PFSK-1 (cell line): ENCODE data around the gene C12orf76.

Experiments used
- FOXP2 ChIP-seq: optimal IDR thresholded peaks from 2 replicates; pipeline ENCODE3; 2011; ENCODE audit warnings: borderline replicate concordance, control low read depth, inconsistent platforms; ENCODE audit not compliant: insufficient read depth; ENCODE audit errors: extremely low read length, extremely low read depth
- POLR2AphosphoS5 ChIP-seq: IDR thresholded peaks from 2 replicates; pipeline ENCODE4 v1.6.1; 2012; ENCODE audit warnings: low read depth, mild to moderate bottlenecking, control low read depth, low read length, moderate library complexity
- SIN3A ChIP-seq: IDR thresholded peaks from 2 replicates; pipeline ENCODE4 v1.6.1; 2012; ENCODE audit warnings: mild to moderate bottlenecking, low read length, moderate library complexity, borderline replicate concordance; ENCODE audit not compliant: insufficient read depth
- TAF1 ChIP-seq: IDR thresholded peaks from 2 replicates; pipeline ENCODE4 v1.6.1; 2012; ENCODE audit warnings: low read length, control low read depth, borderline replicate concordance; ENCODE audit not compliant: insufficient read depth
- TF ChIP-seq, protein P1 (sequence below), 2 experiments: IDR thresholded peaks; 2 replicates each; pipeline versions ENCODE4 v1.6.1 to v1.8.0; 2011 to 2012; ENCODE audit warnings: low read depth in 2 of 2, low read length in 2 of 2, control low read depth in 1 of 2, inconsistent platforms in 1 of 2, mild to moderate bottlenecking in 1 of 2, moderate library complexity in 1 of 2; ENCODE audit not compliant: insufficient read depth in 1 of 2

The C12orf76 gene

DNA sequence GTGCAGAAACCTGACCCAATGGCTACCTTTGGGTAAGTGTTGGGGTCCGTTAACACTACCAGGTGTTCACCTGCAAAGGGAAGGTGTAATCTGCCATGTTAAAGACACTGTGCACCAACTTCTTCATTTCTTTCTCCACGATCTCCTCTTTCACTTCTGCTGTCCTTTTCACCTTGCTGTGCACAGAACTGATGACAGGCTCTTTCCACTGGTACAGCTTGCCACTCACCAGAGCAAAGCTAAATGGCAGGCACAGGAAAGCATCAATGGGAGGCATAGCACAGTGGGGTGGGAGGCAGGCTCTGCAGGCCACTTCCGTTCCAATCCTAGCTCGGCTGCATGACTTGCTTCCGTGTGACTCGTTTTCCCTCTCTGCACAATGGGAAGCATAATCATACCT lies 2.6 kb upstream of the C12orf76 start:
- TF ChIP-seq TAF1 (no peak), FOXP2 (no peak), POLR2AphosphoS5 (no peak), SIN3A (no peak)
- TF ChIP-seq, protein P1, sequence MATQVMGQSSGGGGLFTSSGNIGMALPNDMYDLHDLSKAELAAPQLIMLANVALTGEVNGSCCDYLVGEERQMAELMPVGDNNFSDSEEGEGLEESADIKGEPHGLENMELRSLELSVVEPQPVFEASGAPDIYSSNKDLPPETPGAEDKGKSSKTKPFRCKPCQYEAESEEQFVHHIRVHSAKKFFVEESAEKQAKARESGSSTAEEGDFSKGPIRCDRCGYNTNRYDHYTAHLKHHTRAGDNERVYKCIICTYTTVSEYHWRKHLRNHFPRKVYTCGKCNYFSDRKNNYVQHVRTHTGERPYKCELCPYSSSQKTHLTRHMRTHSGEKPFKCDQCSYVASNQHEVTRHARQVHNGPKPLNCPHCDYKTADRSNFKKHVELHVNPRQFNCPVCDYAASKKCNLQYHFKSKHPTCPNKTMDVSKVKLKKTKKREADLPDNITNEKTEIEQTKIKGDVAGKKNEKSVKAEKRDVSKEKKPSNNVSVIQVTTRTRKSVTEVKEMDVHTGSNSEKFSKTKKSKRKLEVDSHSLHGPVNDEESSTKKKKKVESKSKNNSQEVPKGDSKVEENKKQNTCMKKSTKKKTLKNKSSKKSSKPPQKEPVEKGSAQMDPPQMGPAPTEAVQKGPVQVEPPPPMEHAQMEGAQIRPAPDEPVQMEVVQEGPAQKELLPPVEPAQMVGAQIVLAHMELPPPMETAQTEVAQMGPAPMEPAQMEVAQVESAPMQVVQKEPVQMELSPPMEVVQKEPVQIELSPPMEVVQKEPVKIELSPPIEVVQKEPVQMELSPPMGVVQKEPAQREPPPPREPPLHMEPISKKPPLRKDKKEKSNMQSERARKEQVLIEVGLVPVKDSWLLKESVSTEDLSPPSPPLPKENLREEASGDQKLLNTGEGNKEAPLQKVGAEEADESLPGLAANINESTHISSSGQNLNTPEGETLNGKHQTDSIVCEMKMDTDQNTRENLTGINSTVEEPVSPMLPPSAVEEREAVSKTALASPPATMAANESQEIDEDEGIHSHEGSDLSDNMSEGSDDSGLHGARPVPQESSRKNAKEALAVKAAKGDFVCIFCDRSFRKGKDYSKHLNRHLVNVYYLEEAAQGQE (IDR thresholded peaks at IDR 0.05; ENCODE audit: insufficient read depth in 1 of 2, low read depth in 2 of 2, low read length in 2 of 2) = no peak

DNA sequence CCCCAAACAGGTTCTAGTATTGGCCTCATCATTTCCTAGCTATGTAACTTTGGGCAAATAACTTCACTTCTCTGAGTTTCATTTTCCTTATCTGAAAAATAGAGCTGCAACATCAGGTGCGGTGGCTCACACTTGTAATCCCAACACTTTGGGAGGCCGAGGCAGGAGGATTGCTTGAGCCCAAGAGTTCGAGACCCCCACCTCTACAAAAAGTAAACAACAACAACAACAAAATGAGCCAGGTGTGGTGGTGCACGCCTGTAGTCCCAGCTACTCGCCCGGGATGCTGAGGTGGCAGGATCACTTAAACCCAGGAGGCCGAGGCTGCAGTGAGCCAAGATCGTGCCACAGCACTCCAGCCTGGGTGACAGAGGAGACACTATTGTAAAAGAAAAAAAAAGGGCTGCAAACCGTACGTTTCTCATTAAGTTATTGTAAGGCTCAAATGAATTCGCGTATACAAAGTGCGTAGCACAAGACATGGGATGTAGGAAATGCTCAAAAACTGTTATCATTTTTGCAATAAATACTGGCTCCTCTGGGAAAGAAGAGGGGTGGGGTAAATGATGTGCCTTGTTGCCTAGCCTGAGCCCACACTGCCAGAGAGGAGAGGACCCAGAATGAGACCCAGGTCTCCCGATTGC lies 903 bp downstream of the C12orf76 start:
- TF ChIP-seq, protein P1 (IDR thresholded peaks at IDR 0.05; ENCODE audit: insufficient read depth in 1 of 2, low read depth in 2 of 2, low read length in 2 of 2) = no peak
- no peak for TF ChIP-seq SIN3A
- TF ChIP-seq TAF1 = no peak
- TF ChIP-seq FOXP2 = no peak
- no peak for TF ChIP-seq POLR2AphosphoS5

DNA sequence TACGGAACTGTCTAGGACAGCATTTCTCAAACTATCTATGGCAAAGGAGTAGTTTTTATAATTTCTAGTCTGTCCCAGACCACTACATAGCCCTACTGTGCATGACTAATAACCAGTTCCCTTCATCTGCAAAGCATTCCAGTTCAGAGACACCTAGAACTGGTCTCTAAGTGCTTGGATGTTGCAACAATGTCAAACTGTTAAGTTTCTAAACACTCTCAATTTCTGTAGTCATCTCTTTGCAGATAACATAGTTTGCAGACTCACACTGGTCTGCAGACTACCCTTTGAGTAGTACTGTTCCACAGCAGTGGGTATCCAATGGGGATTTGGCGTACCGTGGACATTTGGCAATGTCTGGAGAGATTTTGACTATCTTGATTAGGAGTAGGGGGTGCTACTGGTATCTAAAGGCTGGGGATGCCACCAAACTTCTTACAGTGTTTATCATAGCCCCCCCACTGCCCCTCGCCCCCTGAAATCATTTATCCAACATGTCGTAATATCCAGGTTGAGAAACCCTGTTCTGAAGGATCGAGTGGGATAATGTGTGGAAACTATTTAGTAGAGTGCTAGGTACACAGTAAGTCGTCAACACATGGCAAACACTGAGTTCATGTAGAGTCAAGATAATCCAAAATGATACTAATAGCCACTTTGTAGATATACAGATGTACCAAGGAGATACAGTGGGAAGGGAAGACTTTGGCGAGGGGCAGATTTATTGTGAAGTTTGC lies 1.7 kb downstream of the C12orf76 start:
- TF ChIP-seq FOXP2 (no peak), TAF1 (no peak), SIN3A (no peak), POLR2AphosphoS5 (no peak)
- TF ChIP-seq, protein P1 (IDR thresholded peaks at IDR 0.05; ENCODE audit: insufficient read depth in 1 of 2, low read depth in 2 of 2, low read length in 2 of 2) = no peak

DNA sequence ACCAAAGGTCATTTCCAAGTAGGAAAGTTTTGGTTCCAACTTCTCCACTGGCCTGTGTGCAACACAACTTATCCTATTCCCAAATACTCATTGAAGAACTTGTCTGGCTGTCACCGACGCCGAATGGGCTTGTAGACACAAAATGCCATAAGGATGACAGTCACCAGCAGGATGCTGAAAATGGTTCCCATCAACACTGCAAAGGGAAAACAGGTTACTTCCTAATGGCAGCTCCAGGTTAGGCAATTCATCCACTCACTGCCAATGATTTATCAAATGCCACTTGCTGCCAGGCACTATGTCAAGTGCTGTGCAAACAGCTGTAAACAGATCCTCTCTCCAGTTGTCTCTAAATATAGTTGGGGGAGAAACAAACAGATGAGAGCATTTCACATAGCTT lies 6.1 kb downstream of the C12orf76 start:
- TF ChIP-seq FOXP2 (no peak), SIN3A (no peak), POLR2AphosphoS5 (no peak)
- TF ChIP-seq, protein P1 (IDR thresholded peaks at IDR 0.05; ENCODE audit: insufficient read depth in 1 of 2, low read depth in 2 of 2, low read length in 2 of 2) = no peak
